ENCODE results near the gene ZNF385D.
"Not testable (repeated sequence)": the region's sequence is repeated elsewhere in the genome, so short reads cannot be mapped to it uniquely, and the experiment has no call there.

ZNF385D gene

DNA sequence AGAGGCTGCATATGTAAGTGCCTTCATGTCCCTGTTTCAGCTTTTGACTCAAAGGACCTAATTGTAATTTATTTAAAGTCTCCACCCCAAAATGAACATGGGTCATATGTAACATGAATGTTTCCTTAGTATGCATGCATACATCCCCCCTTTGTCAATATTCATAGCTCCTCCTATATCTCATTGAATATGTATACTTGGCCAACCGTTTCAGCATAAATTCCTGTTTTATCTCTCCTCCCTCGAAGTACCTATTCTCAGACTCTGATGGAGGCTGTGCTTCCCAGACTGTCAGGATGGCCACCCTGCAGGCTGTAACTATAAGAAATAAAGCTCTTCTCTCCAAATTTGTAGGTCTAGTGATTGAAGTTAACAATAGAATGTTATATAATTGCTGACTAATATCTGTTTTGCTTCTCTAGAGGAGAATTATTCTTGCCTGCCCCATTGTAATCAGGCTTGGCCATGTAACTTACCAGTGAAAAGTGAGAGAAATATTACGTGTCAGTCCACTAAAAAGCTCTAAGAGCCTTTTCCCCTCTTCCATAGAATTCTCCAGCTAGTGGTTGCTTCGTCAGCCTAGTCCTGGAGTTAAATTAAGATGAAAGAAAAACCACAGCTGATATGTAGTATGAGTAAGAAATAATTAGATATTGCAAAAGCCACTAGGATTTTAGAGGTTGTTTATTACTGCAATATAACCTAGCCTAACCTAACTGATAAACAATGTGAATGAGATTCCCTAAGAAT lies 245.1 kb downstream of the ZNF385D start:
- DNase-seq = no peak

GRCh38 chr3:21502656-21503055 lies 248.4 kb downstream of the ZNF385D start:
- no peak for DNase-seq

GRCh38 chr3:21500834-21501233 lies 250.2 kb downstream of the ZNF385D start:
- DNase-seq = no peak

DNA sequence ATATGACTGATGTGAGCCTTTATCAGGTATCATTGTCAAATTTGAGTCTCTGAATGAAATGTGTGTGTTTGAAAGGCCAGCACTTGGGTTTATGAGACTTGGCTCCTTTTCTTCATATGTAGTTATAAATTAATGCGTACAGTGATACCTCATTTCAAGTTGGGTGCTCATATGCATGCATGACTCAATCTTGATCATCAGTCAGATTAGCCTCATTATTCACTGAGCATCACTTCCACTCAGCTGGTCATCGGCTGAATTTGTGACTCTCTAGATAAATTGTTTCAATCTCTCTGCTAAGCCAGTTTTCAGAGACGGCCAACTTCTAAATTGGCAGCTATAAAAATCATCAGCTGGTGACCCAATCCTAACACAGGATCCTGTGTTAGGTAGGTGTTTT lies 260.3 kb downstream of the ZNF385D start:
- not testable (repeated sequence) for DNase-seq

DNA sequence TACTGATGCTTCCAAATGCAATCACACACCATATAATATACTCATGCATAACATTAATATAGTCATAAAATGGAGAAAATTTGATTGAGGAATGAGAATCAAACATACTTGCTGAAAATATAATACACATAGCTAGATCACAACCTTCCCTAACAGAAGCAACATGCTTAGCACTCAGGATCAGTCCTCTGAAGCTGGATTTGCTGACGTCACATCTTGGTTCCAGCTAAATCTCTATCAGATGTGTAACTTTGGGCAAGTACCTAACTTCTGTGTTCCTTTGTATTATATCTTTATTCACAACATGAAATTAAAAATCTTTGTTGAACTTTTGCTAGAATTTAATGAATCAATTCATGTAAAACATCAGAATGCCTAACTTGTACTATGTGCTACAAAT lies 263.5 kb downstream of the ZNF385D start:
- no peak for DNase-seq

DNA sequence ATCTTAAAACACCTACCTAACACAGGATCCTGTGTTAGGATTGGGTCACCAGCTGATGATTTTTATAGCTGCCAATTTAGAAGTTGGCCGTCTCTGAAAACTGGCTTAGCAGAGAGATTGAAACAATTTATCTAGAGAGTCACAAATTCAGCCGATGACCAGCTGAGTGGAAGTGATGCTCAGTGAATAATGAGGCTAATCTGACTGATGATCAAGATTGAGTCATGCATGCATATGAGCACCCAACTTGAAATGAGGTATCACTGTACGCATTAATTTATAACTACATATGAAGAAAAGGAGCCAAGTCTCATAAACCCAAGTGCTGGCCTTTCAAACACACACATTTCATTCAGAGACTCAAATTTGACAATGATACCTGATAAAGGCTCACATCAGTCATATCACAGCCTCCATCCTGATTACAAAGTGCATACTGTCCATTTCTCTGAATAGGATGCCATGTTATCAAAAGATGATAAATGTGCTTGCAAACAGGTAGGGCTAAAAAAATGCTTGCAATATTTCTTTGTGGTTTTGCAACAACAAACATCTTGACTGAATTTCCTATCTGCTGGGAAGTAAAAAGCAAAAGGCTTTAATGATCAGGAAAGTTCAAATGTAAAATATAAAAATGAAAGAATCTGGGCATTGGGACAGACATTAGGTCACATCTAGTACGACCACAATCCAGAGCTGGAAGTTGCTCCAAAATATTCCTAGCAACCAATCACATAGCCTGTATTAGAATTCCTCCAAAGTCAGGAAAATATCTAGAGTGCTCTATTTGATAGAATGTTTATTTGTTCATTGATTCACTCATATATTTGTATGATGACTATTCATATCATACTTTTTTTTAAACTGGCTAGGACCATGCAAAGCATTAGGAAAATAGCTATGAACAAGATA lies 264.7 kb downstream of the ZNF385D start:
- not testable (repeated sequence) for DNase-seq

DNA sequence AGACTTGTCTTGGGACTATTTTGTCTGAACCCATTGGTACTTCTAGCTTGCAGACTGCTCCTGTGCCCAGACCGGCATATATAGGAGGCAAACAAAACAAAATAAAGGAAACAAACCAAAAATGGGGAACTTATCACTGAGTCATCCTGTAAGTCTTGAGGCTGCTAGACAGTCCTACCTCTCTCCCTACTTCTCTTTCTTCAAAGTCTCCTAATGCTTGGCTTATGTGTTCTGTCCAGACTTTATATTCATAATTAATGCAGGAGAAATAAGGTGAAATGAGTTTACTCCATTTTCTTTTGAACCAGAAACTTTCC lies 266.2 kb downstream of the ZNF385D start:
- no peak for DNase-seq

- DNase-seq = peak; percentile 35
These were observed 266.8 kb downstream of the ZNF385D start for GRCh38 chr3:21484057-21484827.

DNA sequence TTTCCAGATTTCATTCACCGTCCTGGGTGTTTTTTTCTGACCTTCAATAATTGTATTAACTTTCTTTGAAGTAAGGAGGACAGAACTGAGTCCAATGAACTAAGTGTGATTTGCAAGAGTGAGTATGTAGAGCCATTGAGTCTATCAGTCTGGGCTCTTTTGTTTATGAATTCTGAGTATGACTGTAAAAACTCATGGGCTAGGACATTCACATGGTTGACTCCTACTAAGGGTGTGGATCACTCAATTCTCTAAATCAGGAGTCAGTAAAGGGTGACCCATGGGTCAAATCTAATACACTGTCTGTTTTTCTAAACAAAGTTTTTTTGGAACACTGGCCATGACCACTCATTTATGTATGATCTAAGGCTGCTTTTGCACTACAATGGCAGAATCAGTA lies 269.0 kb downstream of the ZNF385D start:
- no peak for DNase-seq

DNA sequence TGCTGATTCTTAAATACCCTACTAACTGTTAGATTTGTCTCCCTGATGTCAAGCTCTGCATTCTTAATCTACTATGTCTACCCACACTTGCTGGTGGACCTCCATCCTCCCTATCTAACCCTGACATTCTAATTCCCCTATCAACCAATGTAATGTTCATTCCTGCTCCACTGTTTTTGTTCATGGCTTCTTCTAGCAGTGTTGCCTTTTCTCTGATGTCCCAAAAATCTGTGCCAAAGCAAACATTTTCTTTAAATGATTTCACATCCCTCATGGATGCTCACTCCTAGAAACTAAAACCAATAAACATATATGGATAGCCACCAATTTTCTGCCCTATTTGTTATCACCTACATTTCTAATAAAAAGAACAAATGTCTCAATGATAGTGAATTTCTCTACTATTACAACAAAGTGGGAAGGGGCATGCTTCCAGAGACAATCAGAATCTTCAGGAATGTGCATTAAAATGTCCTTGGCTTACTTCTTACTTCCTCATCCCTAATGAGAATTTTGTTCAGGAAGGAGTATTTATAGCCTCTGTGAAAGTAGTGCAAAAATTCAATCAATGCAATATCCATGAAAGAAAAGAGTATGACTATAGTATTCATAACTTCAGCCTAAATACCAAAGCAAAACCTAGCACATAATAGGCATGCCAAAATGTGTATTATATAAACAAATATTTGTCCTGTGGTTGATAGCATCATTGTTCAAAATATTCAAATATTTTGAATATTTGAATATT lies 273.3 kb downstream of the ZNF385D start:
- no peak for DNase-seq

- no peak for DNase-seq
These were observed 284.5 kb downstream of the ZNF385D start for GRCh38 chr3:21466476-21466875.

DNA sequence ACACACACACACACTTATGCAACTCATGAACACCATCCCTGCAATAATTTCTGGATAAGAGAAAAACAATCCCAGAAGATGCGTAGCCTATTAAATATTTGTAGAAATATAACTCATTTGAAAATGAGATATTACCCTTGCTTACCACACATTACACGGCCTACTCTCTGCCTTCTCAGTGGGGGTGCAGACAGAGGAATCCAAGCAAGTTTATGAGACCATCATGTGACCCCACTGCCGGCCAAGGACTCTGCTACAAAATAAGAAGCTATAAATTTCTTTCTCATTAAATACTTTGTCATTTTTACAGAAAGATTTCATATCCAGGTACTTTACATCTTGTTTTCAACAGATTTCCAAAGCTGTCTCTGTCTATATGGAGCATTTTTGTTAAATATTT lies 286.3 kb downstream of the ZNF385D start:
- DNase-seq = no peak

GRCh38 chr3:21463319-21463718 lies 287.7 kb downstream of the ZNF385D start:
- DNase-seq = no peak

GRCh38 chr3:21462141-21462540 lies 288.9 kb downstream of the ZNF385D start:
- no peak for DNase-seq

- DNase-seq = no peak
These were observed 293.9 kb downstream of the ZNF385D start for GRCh38 chr3:21457084-21457483.

GRCh38 chr3:21449738-21450137 lies 301.3 kb downstream of the ZNF385D start:
- no peak for DNase-seq

GRCh38 chr3:21447476-21448151 lies 303.4 kb downstream of the ZNF385D start:
- no peak for DNase-seq

GRCh38 chr3:21446945-21447475 lies 304.0 kb downstream of the ZNF385D start:
- no peak for DNase-seq

GRCh38 chr3:21446027-21446426 lies 305.0 kb downstream of the ZNF385D start:
- no peak for DNase-seq

GRCh38 chr3:21441821-21442220 lies 309.2 kb downstream of the ZNF385D start:
- DNase-seq = no peak

GRCh38 chr3:21436835-21437234 lies 314.2 kb downstream of the ZNF385D start:
- no peak for DNase-seq

DNA sequence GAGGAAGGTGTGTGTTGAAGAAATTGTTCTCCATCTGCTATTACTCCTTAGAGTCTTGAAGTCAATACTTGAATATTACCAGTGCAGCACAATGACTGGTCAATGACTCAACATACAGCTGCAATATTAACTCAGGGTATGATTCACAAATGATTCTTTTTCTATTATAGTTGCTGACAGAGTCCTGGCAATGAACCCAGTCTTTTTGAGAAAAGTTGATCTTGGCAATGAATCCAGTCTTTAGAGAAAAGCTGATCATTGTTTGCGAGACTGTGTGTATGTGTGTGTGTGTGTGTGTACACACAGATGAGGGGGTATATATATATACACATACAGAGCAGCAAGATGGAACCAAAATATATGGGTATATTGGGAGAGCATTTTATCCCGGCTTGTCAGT lies 315.1 kb downstream of the ZNF385D start:
- no peak for DNase-seq

Data from activated CD4-positive, alpha-beta T cell treated with anti-CD3 and anti-CD28 coated beads, Interleukin-2, Interleukin-6, amounts not matched to agents 100 ng/mL and 50 ng/mL, durations not matched to agents 16 hours and 8 hours (primary cell).